Limb (tissue), 2 donors: ENCODE results near the gene GMPR.

Source experiments
- DNase-seq, 2 donors: peaks; one replicate each; pipeline ENCODE4 v3.0.0-alpha.2; 2016; ENCODE audit errors: extremely low spot score in 2 of 2

GMPR gene

DNA sequence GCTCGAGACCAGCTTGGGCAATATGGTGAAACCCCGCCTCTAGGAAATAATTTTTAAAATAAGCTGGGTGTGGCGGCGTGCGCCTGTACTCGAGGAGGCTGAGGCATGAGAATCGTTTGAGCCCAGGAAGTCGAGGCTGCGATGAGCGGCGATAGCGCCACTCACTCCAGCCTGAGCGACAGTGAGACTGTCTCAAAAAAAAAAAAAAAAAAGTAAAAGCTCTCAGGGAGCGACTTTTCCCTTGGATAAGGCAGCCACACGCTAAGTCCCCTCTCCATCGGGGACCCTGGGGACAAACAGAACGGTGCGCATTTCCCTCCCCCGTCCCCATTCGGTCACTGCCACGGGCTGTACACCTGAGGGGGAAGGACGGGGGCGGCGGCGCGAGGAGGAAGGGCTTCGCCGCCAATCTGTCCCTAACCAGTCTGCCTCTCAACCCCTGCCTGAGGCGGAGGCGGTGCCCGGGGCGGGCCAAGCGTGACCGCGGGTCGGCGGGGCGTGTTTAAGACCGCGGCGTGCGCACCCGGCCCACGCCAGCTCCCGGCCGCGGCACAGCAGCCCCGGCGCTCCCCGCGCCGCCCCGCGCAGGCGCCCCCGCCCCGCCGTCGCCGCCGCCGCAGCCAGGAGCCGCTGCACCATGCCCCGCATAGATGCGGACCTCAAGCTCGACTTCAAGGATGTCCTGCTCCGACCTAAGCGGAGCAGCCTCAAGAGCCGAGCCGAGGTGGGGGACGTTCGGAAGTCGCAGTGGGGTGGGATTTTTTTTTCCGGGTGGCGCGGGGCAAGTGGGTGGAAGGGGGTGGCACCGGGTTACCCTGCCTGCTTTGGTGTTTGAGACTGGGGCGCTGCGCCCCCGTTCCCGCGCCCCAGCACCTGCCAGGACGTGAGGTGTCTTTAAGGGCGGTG is at the start of gene GMPR:
Gene GMPR (plus strand): TSS at position 531 of the 906 bp plus-strand sequence. CDS start 107 bp downstream, at position 638.
- peak in 1 of 2 donors; percentile 81 for DNase-seq

GRCh38 chr6:16190214-16190613 is 48.2 kb upstream of the GMPR start:
- DNase-seq: no peak

DNA sequence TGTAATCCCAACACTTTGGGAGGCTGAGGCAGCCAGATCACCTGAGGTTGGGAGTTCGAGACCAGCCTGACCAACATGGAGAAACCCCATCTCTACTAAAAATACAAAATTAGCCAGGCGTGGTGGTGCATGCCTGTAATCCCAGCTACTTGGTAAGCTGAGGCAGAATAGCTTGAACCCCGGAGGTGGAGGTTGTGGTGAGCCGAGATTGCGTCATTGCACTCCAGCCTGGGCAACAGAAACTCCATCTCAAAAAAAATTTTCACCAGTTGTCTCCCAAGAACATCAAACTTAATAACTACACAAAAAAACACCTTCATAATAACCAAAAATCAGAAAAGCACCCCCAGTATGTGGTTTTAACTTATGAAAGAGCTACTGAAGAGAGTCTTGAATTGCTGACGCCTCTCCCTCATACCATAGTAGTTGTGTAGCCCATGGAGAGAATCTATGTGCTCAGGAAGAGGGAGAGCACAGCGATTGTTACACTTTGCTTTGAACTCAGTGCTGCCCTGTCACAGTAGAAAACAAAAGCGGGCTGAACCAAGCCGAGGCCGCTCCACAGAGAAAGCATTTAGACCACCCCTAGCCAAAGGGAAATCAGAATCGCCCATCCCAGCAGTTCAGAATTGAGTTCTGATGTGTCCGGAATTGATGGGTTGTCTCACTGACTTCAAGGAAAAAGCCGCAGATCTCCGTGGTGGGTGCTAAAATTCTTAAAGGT is 42.0 kb upstream of the GMPR start:
- no peak for DNase-seq

GRCh38 chr6:16196984-16197546 is 41.3 kb upstream of the GMPR start:
- DNase-seq: no peak

DNA sequence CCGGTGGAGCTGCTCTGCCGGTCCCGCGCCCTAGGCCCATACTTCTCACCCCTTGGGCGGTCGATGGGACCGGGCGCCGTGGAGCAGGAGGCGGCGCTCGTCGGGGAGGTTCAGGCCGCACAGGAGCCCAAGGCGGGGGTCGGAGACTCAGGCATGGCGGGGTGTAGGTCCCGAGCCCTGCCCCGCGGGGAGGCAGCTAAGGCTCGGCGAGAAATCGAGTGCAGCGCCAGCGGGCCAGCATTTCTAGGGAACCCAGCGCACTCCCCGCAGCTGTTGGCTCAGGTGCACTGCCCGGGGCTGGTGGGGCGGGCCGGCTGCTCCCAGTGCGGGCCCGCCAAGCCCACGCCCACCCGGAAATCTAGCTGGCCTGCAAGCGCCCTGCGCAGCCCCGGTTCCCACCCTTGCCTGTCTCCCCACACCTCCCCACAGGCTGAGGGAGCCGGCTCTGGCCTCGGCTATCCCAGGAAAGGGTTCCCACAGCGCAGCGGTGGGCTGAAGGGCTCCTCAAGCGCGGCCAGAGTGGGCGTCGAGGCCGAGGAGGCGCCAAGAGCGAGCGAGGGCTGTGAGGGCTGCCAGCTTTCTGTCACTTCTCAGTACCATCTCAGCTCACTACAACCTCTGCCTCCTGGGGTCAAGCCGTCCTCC is 40.2 kb upstream of the GMPR start:
- no peak for DNase-seq

- DNase-seq: no peak
These were observed 38.6 kb upstream of the GMPR start for GRCh38 chr6:16199804-16200203.

DNA sequence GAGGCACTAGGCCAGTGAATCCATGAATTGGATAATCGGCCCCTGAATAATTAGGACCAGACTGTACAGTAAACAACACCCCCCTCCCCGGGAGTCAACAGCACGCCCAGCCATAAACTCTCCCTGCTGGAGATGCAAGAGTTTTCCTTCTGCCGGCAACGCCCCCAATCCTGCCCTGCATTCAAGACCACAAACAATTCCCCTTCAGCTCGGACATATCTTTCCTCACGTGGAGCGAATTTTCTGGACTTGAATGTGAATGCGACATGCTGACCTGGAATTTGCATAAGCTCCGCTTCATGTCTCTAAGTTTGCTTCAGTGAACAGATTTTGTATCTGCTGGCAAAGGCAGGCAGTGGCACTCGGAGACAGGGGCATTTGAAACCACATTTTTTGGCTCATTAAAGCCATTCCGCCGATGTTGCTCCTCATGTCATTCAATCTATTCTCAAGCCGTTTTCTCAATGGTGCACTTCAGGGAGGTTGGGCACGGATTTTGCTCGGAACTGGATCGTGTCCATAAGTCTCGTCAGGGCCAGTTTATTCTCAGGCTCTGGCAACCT is 38.0 kb upstream of the GMPR start:
- DNase-seq: peak in 1 of 2 donors; percentile 43

DNA sequence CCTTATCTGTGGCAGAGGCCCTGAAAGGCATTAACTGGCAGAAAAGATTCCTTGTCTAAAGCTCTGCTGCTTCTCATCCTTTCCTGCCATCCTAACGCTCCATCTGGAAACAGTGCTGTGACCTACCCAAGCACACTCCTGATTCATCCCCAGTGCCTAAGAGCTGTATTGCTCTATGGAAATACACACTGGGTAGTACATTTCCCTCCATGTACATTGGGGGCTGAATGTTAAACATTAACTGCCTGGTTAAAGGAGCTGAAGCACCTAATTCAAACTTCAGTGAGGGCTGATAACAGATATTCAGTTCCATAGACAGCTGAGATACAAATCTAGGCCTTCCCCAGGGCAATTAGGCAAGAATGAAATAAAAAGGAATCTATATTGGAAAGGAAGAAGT is 36.7 kb upstream of the GMPR start:
- DNase-seq: no peak

GRCh38 chr6:16204653-16205376 is 33.6 kb upstream of the GMPR start:
- DNase-seq: no peak

DNA sequence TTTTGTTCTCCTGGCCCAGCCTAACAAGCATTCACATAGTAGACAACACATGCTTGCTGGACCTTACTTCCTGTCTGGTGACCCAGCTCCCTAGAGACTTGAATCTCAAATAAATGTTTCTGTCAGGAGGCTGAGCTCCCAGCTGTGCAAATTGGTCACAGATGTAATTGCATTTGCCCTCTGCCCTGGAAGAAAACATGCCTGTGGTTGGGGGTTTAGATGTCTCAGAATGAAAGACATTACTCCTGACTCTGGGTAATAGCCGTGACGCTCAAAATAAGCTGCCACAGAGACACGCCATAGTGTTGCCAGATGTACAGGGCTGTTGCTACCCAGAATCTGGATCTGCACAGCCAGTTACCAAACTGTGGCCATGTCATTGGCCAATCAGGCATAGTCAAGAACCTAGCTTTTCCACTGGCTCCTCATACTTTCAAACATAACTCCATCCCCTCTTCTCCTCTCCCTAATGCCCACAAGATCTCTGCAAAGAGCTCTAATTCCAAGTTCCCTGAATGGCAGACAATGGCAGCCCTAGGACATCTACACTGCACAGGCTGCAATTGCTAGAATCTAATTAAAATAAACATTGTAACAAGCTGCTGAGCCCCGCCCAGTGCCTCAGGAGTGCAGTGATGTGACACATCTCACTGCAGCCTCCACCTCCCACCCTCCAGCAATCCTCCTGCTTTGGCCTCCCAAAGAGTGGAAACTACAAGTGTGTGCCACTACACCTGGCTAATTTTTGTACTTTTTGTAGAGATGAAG is 32.8 kb upstream of the GMPR start:
- peak in 1 of 2 donors; percentile 79 for DNase-seq

DNA sequence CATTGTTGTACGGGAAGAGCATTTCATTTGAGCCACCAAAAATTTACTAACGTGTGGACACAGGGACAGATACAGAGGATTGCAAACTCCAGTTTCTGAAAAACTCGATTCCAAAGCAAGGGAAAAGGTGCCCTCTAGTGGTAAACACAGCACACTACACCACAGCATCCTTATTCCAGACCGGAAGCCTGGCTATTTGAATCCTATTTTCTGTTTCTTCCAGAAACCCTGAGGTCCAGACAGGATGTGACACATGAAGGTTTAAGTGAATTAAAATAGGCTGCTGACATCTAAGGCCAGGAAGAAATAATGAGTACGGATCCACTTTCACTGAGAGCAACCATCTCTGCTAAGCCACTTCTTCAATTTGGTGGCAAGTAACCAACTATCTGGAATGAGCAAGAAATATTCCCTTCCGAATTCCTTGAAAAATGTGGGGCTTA is 31.8 kb upstream of the GMPR start:
- DNase-seq: peak; percentile 67 to 83

DNA sequence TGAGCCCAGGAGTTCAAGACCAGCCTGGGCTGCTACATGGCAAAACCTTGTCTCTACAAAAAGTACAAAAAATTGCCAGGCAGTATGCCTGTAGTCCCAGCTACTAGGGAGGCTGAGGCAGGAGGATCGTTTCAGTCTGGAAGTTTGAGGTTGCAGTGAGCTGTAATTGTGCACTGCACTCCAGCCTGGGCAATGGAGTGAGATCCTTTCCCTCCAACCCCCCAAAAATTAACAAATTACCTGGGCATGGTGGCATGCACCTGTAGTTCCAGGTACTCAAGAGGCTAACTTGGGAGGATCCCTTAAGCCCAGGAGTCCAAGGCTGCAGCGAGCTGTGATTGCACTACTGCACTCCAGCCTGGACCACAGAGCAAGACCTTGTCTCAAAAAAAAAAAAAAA is 29.4 kb upstream of the GMPR start:
- DNase-seq: no peak

DNA sequence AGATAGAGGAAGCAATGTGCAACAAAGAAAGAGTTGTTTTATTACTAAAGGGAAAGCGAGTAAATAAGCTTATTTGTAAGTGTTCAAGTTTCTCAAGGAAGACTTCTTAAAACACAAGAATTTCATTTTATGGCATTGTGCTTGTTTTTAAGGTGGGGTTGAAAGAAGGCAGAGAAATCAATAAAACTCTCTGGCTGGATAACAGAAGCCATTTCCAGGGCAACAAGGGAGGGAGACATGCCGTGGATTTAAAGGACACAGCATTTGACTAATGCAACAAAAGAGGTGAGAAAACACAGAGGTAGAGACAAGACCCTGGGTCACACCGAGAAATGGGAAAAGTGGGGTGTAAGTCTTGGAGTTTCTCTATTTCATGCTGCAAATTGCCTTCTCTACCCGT is 28.8 kb upstream of the GMPR start:
- no peak for DNase-seq

GRCh38 chr6:16212276-16212675 is 26.1 kb upstream of the GMPR start:
- DNase-seq: no peak

GRCh38 chr6:16216501-16217155 is 21.8 kb upstream of the GMPR start:
- DNase-seq: peak; percentile 45 to 70

DNA sequence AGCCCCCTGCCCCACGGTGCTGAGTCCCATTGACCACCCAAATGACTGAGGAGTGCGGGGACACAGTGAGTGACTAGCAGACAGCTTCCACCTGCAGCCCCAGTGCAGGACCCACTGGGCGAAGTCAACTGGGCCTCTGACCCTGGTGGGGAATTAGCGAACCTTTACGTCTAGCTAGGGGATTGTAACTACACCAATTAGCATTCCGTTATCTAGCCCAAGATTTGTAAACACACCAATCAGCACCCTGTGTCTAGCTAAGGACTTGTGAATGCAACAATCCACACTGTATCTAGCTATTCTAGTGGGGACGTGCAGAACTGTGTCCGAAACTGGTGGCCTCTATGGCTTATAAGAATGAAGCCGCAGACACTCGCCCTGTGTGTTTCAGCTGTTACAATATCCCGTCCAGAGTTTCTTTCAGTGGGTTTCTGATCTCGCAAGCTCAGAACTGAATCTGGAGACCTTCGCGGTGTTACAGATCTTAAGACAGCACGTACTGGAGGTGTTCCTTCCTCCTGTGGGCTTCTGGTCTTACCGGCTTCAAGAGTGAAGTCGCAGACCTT is 21.1 kb upstream of the GMPR start:
- no peak for DNase-seq

DNA sequence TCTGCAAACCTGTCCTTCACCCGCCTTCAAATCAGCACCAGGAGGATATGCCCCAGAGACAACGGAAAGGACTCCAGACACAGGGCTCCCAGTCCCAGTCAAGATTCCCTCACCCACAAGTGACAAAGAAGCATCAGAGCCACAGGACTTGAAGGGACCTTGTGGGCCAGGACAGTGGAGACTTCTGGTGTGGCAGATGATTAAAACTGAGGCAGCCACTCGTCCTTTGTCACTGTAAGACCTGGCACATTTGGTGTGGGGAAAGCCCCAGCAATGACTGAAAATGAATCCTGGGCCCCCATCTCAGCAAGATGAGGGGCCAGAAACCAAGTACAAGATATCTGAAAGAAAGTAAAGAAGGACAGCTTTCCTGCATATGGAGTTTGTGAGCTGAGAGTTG is 15.6 kb upstream of the GMPR start:
- no peak for DNase-seq

GRCh38 chr6:16223362-16223761 is 15.0 kb upstream of the GMPR start:
- DNase-seq: no peak

DNA sequence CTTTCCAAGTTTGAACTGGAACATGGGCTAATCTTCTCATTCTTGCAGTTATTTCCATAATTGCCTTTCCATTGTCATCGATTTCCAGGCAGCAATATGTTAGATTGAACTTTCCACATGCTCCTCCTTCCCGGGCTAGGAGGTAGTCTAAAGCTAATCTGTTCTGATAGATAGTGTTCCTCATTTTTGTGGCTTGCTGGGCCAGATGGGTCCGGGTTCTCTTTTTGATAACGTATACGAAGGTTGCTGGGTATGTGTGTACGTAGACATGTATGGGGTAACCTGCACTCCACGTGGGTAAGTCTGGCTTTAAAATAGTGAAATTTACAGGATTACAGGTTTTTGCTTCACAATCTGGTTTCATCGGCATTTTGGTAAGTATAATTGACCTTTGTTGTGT is 14.0 kb upstream of the GMPR start:
- DNase-seq: no peak
